ENCODE data around the gene GULP1.

DNA sequence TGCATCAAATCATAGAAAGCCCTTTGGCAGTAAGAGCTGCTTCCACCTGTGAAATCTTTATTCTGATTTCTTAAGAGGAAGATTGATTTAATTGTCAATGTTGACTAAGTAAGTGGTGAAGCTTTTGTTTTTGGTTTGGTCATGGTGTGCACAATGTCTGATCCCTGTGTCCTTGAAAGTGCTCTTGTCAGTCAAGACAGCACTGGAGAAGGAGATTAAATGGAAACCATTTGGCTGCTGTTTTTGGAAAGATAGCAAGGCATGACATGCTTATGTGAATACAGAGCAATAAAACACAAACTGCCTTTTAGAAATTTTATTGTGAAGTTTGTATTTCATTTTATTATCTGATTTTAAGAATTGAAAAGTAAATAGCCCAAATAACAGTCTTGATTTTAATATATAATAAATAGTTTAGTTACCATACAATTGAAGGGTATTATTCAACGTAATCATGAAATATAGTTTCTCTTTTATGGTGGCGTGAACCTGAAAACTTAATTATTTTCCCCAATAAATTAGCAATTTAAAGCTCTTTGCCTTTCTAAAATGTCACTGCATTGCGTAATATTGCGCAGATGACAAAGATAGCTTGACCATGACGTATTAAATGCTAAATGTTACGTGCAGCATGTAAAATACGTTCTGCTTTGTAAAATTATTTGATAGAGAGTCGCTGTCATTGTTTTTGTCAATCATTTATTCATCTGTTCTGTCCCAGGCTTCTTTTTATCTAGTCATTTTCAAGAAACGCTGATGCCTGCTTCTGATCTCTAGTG, 69.0 kb downstream of the GULP1 start:
- TF ChIP-seq CTCF (IDR thresholded peaks at IDR 0.05) (no peak), POLR2A (IDR thresholded peaks at IDR 0.05) (no peak)

Data from adrenal gland (tissue), 5 donors.